ENCODE data around the gene NECAB3.

NECAB3 gene

GRCh38 chr20:33611106-33611505 is 63.1 kb downstream of the NECAB3 start:
- no peak for TF ChIP-seq CTCF (IDR thresholded peaks at IDR 0.05)

- TF ChIP-seq CTCF (IDR thresholded peaks at IDR 0.05), result no peak
Observed at GRCh38 chr20:33609504-33609903, 64.7 kb downstream of the NECAB3 start.

Measured in LNCAP (cell line).